MM.1S (cell line): Measurements from ENCODE around the gene NSUN3.

Experiments used
- EZH2phosphoT487 ChIP-seq: fragments of 300-600 bp; sonication (generic); IDR thresholded peaks from 2 replicates; pipeline ENCODE4 v1.6.1; 2018; ENCODE audit warnings: antibody characterized with exemption, low read length
- TF ChIP-seq, protein P1 (sequence below): fragments of 300-600 bp; sonication (generic); IDR thresholded peaks from 2 replicates; pipeline ENCODE4 v1.5.1; 2016; ENCODE audit warnings: antibody characterized with exemption, low read length, mixed read lengths

DNA sequence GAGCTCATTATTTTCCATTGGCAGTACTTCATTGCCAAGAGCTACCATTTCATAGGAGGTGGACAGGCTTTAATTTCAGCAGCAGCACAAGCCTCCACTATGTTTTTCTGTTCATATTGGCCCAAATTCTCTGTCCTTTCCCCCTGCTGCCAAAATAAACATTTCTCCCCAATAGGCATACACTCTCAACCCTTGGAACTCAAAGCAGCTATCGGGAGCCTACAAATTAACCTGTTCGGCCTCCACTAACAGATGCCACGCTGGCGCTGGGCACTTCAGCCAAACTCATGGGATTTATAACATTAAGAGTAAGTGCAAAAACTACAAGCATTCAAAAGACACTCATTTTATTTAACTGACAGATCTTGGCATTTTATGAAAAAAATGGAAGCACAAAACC, 95.7 kb downstream of the NSUN3 start:
- TF ChIP-seq, protein P1, sequence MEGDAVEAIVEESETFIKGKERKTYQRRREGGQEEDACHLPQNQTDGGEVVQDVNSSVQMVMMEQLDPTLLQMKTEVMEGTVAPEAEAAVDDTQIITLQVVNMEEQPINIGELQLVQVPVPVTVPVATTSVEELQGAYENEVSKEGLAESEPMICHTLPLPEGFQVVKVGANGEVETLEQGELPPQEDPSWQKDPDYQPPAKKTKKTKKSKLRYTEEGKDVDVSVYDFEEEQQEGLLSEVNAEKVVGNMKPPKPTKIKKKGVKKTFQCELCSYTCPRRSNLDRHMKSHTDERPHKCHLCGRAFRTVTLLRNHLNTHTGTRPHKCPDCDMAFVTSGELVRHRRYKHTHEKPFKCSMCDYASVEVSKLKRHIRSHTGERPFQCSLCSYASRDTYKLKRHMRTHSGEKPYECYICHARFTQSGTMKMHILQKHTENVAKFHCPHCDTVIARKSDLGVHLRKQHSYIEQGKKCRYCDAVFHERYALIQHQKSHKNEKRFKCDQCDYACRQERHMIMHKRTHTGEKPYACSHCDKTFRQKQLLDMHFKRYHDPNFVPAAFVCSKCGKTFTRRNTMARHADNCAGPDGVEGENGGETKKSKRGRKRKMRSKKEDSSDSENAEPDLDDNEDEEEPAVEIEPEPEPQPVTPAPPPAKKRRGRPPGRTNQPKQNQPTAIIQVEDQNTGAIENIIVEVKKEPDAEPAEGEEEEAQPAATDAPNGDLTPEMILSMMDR: no peak
- TF ChIP-seq EZH2phosphoT487: no peak
